Left lobe of liver (tissue), 2 donors: Measurements from ENCODE around the gene TIMP1. TPM values are rescaled to one million over a fixed set of nuclear protein-coding genes. Genes with fewer than 3 reads are reported as not detected.

ENCODE experiments used
- ATAC-seq: fragments of 200-7000 bp; cut with Tn5 transposase; one replicate; pipeline ENCODE4 v1.9.1; 2020; ENCODE audit warnings: mild to moderate bottlenecking, moderate library complexity
- DNase-seq: peaks from one replicate; pipeline ENCODE4 v3.0.0-alpha.2; 2020; ENCODE audit warnings: low spot score
- total RNA-seq: library from RNA; stranded (reverse); gene quantifications from one replicate; pipeline ENCODE4 v1.2.1, GENCODE V29; 2021
- donor health status: DM: no; HTN: no; CAD: no; lungs with moderate emphysema.
- donor health status: DM: no; HTN: yes; CAD: no.

TIMP1 gene
- total RNA-seq, 1 donor from 2014 or later, result 102 TPM

- ATAC-seq (peak; percentile 31), DNase-seq (no peak)
Measured at GRCh38 chrX:47573341-47574075, 8.7 kb upstream of the TIMP1 start.

- no peak for DNase-seq
- no peak for ATAC-seq
Measured at GRCh38 chrX:47574076-47574546, 8.1 kb upstream of the TIMP1 start.

GRCh38 chrX:47574547-47575301 lies 7.5 kb upstream of the TIMP1 start:
- no peak for ATAC-seq
- no peak for DNase-seq

GRCh38 chrX:47576021-47576898 lies 6.0 kb upstream of the TIMP1 start:
- ATAC-seq (no peak), DNase-seq (no peak)

- ATAC-seq (peak; percentile 11), DNase-seq (no peak)
Measured at GRCh38 chrX:47577424-47577823, 4.8 kb upstream of the TIMP1 start.

- ATAC-seq (peak; percentile 58), DNase-seq (no peak)
Measured at GRCh38 chrX:47577901-47578300, 4.3 kb upstream of the TIMP1 start.

- DNase-seq (no peak), ATAC-seq (no peak)
Measured at GRCh38 chrX:47578692-47579091, 3.5 kb upstream of the TIMP1 start.

DNA sequence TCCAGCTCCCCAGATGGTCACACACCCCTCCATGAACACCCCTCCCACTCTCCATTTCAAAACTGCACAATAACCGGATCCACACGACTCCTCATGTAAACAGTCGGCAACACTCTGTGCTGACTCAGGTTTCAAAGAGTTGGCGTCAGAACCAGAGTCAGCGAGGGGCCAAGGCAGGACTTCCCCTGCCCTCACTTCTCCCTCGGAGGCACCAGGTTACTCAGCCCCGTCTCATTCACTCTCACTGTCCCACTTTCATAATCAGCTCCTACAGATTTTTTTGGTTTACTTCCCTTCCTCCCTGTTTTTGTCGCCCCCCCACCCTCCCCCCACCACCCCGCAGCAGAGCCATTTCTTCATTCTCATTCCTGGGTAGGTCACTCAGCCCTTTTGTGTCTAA lies 2.7 kb upstream of the TIMP1 start:
- ATAC-seq, result peak; percentile 29

DNA sequence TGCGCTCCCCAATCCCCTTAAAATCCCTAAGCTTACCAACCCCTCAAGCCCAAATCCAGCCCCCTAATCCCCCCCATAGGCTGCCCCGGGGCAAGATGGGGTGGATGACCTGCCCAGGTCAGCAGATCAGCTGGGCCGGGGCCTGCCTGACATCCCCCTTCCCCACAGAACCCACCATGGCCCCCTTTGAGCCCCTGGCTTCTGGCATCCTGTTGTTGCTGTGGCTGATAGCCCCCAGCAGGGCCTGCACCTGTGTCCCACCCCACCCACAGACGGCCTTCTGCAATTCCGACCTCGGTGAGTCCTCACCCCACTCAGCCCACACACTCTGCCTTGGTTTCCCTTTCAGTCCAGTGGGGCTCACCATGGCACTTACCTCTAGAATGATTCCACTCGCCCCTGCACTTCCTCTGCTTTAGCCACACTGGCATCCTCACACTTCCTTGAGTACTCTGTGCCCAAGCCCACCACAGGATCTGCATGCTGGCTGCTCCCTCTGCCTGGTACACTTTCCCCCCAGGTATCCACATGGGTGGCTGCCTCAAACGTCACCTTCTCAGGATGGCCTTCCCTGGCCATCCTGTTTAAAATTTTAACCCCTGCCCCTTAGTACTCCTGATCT lies 1.1 kb downstream of the TIMP1 start:
- DNase-seq (no peak), ATAC-seq (no peak)

More for the DNA sequence above, 2.7 kb upstream of the TIMP1 start:
- DNase-seq, result no peak

DNA sequence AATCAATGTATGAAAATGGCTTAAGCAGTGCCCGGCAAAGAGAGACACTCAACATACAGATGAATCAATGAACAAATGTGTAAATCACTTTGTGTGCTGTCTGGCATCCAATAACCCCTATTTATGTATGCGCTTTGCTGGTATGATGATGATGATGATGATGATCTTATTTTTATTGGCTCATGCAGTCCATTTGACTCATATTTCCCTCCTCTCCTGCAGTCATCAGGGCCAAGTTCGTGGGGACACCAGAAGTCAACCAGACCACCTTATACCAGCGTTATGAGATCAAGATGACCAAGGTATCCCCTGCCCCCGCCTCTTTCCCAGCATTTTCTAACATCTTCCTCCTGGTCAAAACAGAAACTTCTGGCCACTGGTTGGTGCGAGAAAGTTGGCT lies 2.5 kb downstream of the TIMP1 start:
- no peak for DNase-seq

GRCh38 chrX:47585273-47585672 lies 3.0 kb downstream of the TIMP1 start:
- ATAC-seq (no peak), DNase-seq (no peak)

More for the DNA sequence above, 2.5 kb downstream of the TIMP1 start:
- ATAC-seq, result no peak

DNA sequence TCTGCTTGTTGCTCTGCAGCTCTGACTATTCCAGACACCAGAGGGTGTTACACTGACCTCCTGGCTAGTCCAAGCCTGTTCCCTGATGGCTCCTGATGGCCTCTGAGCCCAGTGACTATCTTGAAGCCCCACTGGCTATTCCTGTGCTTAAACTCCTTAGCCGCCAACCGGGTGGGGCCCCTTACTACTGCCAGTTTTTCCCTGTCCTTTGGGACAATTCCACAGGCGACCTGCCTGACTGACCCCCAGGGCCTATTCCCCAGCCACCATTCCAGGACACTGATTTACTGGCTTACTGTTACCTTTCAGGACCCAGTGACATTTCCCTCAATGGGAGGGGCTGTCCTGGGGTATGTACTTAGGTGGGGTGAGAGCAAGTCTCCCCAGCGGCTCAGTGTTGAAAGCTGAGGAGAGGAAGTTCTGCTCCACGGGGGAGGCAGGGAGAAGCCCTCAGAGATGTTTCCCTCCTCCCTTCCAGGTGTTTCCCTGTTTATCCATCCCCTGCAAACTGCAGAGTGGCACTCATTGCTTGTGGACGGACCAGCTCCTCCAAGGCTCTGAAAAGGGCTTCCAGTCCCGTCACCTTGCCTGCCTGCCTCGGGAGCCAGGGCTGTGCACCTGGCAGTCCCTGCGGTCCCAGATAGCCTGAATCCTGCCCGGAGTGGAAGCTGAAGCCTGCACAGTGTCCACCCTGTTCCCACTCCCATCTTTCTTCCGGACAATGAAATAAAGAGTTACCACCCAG lies 4.0 kb downstream of the TIMP1 start:
- ATAC-seq (no peak), DNase-seq (no peak)

GRCh38 chrX:47587091-47587891 lies 5.1 kb downstream of the TIMP1 start:
- no peak for DNase-seq
- no peak for ATAC-seq

- ATAC-seq (no peak), DNase-seq (no peak)
Measured at GRCh38 chrX:47587906-47588735, 5.9 kb downstream of the TIMP1 start.

- ATAC-seq, result no peak
- no peak for DNase-seq
Measured at GRCh38 chrX:47590984-47591383, 8.7 kb downstream of the TIMP1 start.

GRCh38 chrX:47593522-47593921 lies 11.3 kb downstream of the TIMP1 start:
- DNase-seq, result no peak
- ATAC-seq, result no peak

DNA sequence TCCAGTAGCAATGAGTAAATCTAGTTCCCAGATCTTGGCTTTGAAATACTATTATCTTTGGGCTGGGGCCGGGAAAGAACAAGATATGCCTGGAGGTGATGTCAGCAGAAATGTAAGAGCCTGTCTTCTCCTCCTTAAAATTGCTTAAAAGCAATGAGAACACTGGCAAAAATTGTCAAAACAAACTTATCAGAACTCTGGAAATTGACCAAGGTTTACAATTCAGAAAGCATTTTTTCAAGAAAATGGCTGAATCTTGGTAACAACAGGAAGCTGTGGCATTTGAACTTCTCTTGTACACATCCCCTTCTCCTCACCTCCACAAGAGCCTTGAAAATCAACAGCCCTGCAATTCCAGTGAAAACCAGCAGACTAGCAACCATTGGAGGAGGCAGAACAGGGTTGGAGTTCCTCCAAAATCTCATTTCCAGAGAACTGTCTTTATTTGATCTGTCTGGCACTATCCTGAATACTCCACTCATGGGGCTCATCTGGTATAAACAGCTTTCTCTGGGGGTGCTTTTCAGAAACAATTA lies 13.5 kb downstream of the TIMP1 start:
- ATAC-seq (no peak), DNase-seq (no peak)

DNA sequence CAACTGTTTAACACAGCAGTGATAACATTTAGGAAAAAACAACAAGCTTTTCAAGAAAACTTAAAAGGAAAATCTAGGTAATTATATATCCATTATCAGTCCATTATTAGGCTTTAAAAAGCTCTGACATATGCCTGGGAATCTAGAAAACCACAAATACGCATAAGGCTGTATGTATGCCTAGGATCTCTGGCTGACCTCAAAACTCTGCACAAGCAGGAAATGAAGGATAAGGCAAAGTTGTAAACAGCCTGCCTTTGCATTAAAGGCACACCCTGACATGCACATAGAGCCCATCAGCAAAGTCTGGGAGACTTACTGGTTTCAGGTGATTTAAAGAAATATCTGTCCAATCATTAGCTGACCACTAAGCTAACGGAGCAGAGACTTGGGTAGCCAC lies 14.0 kb downstream of the TIMP1 start:
- ATAC-seq, result no peak
- no peak for DNase-seq
